H1 (cell line): ENCODE results near the gene NFIX. TPM values are rescaled to one million over a fixed set of nuclear protein-coding genes. Genes with fewer than 3 reads are reported as not detected.

Source experiments
- CTCF ChIA-PET: fragments of 300-600 bp; sonication (Branson Sonifier 250); formaldehyde crosslinking; loops from one replicate; lab custom pipeline; 2021; ENCODE audit not compliant: partially characterized antibody; lab: Charles Lee
- POLR2A ChIA-PET: fragments of 300-600 bp; sonication (Branson Sonifier 250); formaldehyde crosslinking; loops from one replicate; lab custom pipeline; 2021; ENCODE audit warnings: inconsistent platforms; ENCODE audit not compliant: partially characterized antibody; lab: Charles Lee
- DNase-seq, 2 experiments: peaks; one replicate each; pipeline versions ENCODE4 v3.0.0 to v3.0.0-alpha.2; 2010 to 2022; ENCODE audit warnings: low spot score in 2 of 2, low read depth in 1 of 2, mixed read lengths in 1 of 2
- FAIRE-seq: peaks from 2 replicates; lab custom pipeline; 2011; peaks lifted over from hg19 to GRCh38; lab: Jason Lieb, UNC
- H2AFZ ChIP-seq: 2 replicates; pipeline ENCODE4 v1.8.1; 2012; ENCODE audit warnings: low read length, inconsistent platforms
- H2AK5ac ChIP-seq: 2 replicates; pipeline ENCODE4 v1.6.1; 2013; ENCODE audit warnings: low read depth, low read length
- H2BK120ac ChIP-seq: replicated peaks from 2 replicates; pipeline ENCODE3; 2013; ENCODE audit warnings: low read depth, low read length, inconsistent platforms
- H2BK12ac ChIP-seq: 2 replicates; pipeline ENCODE4 v1.6.1; 2013; ENCODE audit warnings: low read depth, low read length
- H2BK15ac ChIP-seq: 2 replicates; pipeline ENCODE4 v1.6.1; 2013; ENCODE audit warnings: low read length
- H2BK20ac ChIP-seq: 2 replicates; pipeline ENCODE4 v1.6.1; 2013; ENCODE audit warnings: low read length
- H2BK5ac ChIP-seq: 2 replicates; pipeline ENCODE4 v1.6.1; 2013; ENCODE audit warnings: low read depth, low read length
- H3K14ac ChIP-seq: 2 replicates; pipeline ENCODE4 v1.6.1; 2013; ENCODE audit warnings: inconsistent platforms; ENCODE audit not compliant: insufficient read length
- H3K18ac ChIP-seq: 2 replicates; pipeline ENCODE4 v1.6.1; 2013; ENCODE audit warnings: low read length; ENCODE audit errors: extremely low read depth
- H3K23ac ChIP-seq: 2 replicates; pipeline ENCODE4 v1.6.1; 2013; ENCODE audit warnings: inconsistent platforms; ENCODE audit not compliant: insufficient read length
- H3K23me2 ChIP-seq: 2 replicates; pipeline ENCODE4 v1.6.1; 2013; ENCODE audit warnings: low read depth, low read length
- H3K27ac ChIP-seq: 2 replicates; pipeline ENCODE4 v1.6.1; 2011; ENCODE audit warnings: low read depth, low read length, inconsistent platforms
- H3K27me3 ChIP-seq, 4 experiments: replicated peaks in 1 of 4; 1 replicate in 1 of 4; 2 replicates in 3 of 4; pipeline versions ENCODE4 v1.6.1 to v1.8.1; 2011 to 2013; ENCODE audit warnings: low read length in 3 of 4, mild to moderate bottlenecking in 3 of 4, inconsistent platforms in 2 of 4, mixed read lengths in 2 of 4, moderate library complexity in 1 of 4; ENCODE audit not compliant: control insufficient read depth in 3 of 4, insufficient read depth in 3 of 4; ENCODE audit errors: extremely low read depth in 1 of 4
- H3K36me3 ChIP-seq, 4 experiments: 2 replicates each; pipeline versions ENCODE4 v1.6.1 to v1.8.1; 2011 to 2013; ENCODE audit warnings: mild to moderate bottlenecking in 4 of 4, low read length in 3 of 4, moderate library complexity in 2 of 4, control low read depth in 1 of 4, inconsistent platforms in 1 of 4; ENCODE audit not compliant: insufficient read depth in 4 of 4, control insufficient read depth in 2 of 4
- H3K4ac ChIP-seq: replicated peaks from 2 replicates; pipeline ENCODE3; 2013; ENCODE audit warnings: low read length, low read depth, mixed read lengths, inconsistent platforms; ENCODE audit not compliant: insufficient read length
- H3K4me1 ChIP-seq, 4 experiments: replicated peaks in 1 of 4; 1 replicate in 1 of 4; 2 replicates in 3 of 4; pipeline versions ENCODE4 v1.6.1 to v1.8.1; 2011 to 2013; ENCODE audit warnings: low read length in 3 of 4, inconsistent platforms in 2 of 4, mixed read lengths in 1 of 4; ENCODE audit not compliant: insufficient read depth in 4 of 4, control insufficient read depth in 3 of 4
- H3K4me2 ChIP-seq, 2 experiments: 2 replicates each; pipeline versions ENCODE4 v1.6.1 to v1.8.1; 2011 to 2013; ENCODE audit warnings: low read depth in 2 of 2, low read length in 2 of 2, control low read depth in 1 of 2, inconsistent platforms in 1 of 2, mild to moderate bottlenecking in 1 of 2; ENCODE audit not compliant: insufficient read depth in 1 of 2
- H3K4me3 ChIP-seq, 4 experiments: fragments of 200-600, 300-600 bp in 1 of 4; sonication (generic), shearing (Covaris generic), sonication (Bioruptor Twin) in 1 of 4; 2 replicates each; pipeline versions ENCODE4 v1.5.1 to v1.8.1; 2011 to 2016; ENCODE audit warnings: low read length in 4 of 4, low read depth in 3 of 4, control low read depth in 2 of 4, inconsistent platforms in 2 of 4, mild to moderate bottlenecking in 2 of 4, mixed read lengths in 1 of 4, moderate library complexity in 1 of 4; ENCODE audit not compliant: insufficient read depth in 2 of 4; ENCODE audit errors: extremely low read depth in 1 of 4
- H3K56ac ChIP-seq: replicated peaks from 2 replicates; pipeline ENCODE3; 2013; ENCODE audit warnings: low read depth, mild to moderate bottlenecking, mixed read lengths, low read length, inconsistent platforms; ENCODE audit not compliant: insufficient read length
- H3K79me1 ChIP-seq: 2 replicates; pipeline ENCODE4 v1.6.1; 2013; ENCODE audit warnings: low read depth, low read length, control low read depth
- H3K79me2 ChIP-seq, 2 experiments: 2 replicates each; pipeline versions ENCODE4 v1.6.1 to v1.8.1; 2012 to 2013; ENCODE audit warnings: low read length in 2 of 2, mild to moderate bottlenecking in 2 of 2, inconsistent platforms in 1 of 2; ENCODE audit not compliant: insufficient read depth in 2 of 2, control insufficient read depth in 1 of 2
- H3K9ac ChIP-seq, 4 experiments: replicated peaks in 1 of 4; 1 replicate in 1 of 4; 2 replicates in 3 of 4; pipeline versions ENCODE4 v1.6.1 to v1.8.1; 2011 to 2013; ENCODE audit warnings: low read depth in 3 of 4, low read length in 3 of 4, control low read depth in 2 of 4, mild to moderate bottlenecking in 2 of 4, moderate library complexity in 2 of 4, inconsistent platforms in 1 of 4; ENCODE audit errors: extremely low read depth in 1 of 4
- H3K9me3 ChIP-seq, 2 experiments: 2 replicates each; pipeline versions ENCODE4 v1.6.1 to v1.8.1; 2012 to 2013; ENCODE audit warnings: mild to moderate bottlenecking in 2 of 2, moderate library complexity in 2 of 2, control low read depth in 1 of 2, inconsistent platforms in 1 of 2, low read depth in 1 of 2, low read length in 1 of 2, mixed read lengths in 1 of 2; ENCODE audit not compliant: insufficient read depth in 2 of 2
- H4K20me1 ChIP-seq, 2 experiments: replicated peaks in 1 of 2; 2 replicates each; pipeline versions ENCODE3 to v1.8.1; 2011 to 2013; ENCODE audit warnings: inconsistent platforms in 2 of 2, low read length in 2 of 2, mild to moderate bottlenecking in 1 of 2; ENCODE audit not compliant: insufficient read depth in 2 of 2, control insufficient read depth in 1 of 2
- H4K5ac ChIP-seq: 2 replicates; pipeline ENCODE4 v1.6.1; 2013; ENCODE audit warnings: low read length, low read depth, mixed read lengths, inconsistent platforms; ENCODE audit not compliant: insufficient read length
- H4K8ac ChIP-seq: 2 replicates; pipeline ENCODE4 v1.8.0; 2013; ENCODE audit warnings: mild to moderate bottlenecking, moderate library complexity, low read length, inconsistent platforms; ENCODE audit not compliant: insufficient read depth; ENCODE audit errors: extremely low read depth
- H4K91ac ChIP-seq: replicated peaks from 2 replicates; pipeline ENCODE3; 2013; ENCODE audit warnings: low read length, mixed read lengths, inconsistent platforms; ENCODE audit not compliant: insufficient read length
- ASH2L ChIP-seq: fragments of 200-600, 300-600 bp; sonication (generic); IDR thresholded peaks from one replicate; pipeline ENCODE4 v1.7.1; 2017; ENCODE audit warnings: low read length
- BRCA1 ChIP-seq: IDR thresholded peaks from 2 replicates; pipeline ENCODE4 v1.6.1; 2012; ENCODE audit warnings: low read depth, low read length, improper control_type of control experiment
- CHD2 ChIP-seq: IDR thresholded peaks from 2 replicates; pipeline ENCODE4 v1.6.1; 2012; ENCODE audit warnings: low read length, improper control_type of control experiment
- HDAC2 ChIP-seq, 2 experiments: fragments of 300-600 bp in 1 of 2; sonication (generic) in 1 of 2; IDR thresholded peaks; 2 replicates each; pipeline ENCODE4 v1.6.1; 2011 to 2012; ENCODE audit warnings: low read depth in 2 of 2, low read length in 2 of 2, mild to moderate bottlenecking in 2 of 2, moderate library complexity in 2 of 2, borderline replicate concordance in 1 of 2, inconsistent platforms in 1 of 2
- JUND ChIP-seq: IDR thresholded peaks from 2 replicates; pipeline ENCODE4 v1.6.1; 2011; ENCODE audit warnings: mild to moderate bottlenecking, improper control_type of control experiment, low read length
- KDM4A ChIP-seq: IDR thresholded peaks from one replicate; pipeline ENCODE4 v1.7.1; 2012; ENCODE audit warnings: low read depth, mild to moderate bottlenecking, moderate library complexity, low read length, inconsistent platforms; ENCODE audit not compliant: severe bottlenecking
- POLR2A ChIP-seq, 2 experiments: IDR thresholded peaks; 1 replicate in 1 of 2; 2 replicates in 1 of 2; pipeline ENCODE4 v1.6.1; 2011; ENCODE audit warnings: low read depth in 2 of 2, low read length in 2 of 2, mild to moderate bottlenecking in 2 of 2; ENCODE audit errors: control extremely low read depth in 1 of 2
- SIN3A ChIP-seq, 2 experiments: IDR thresholded peaks in 1 of 2; conservative IDR thresholded peaks in 1 of 2; 2 replicates each; pipeline ENCODE4 v1.6.1; 2011 to 2012; ENCODE audit warnings: low read length in 2 of 2, improper control_type of control experiment in 1 of 2, low read depth in 1 of 2, mild to moderate bottlenecking in 1 of 2
- SP4 ChIP-seq: IDR thresholded peaks from 2 replicates; pipeline ENCODE4 v1.6.1; 2012; ENCODE audit warnings: low read length, inconsistent platforms
- WGBS, 2 experiments: shearing (Covaris generic) in 1 of 2; methylation state at CpG; one replicate each; pipeline versions ENCODE4 v1.1.6 to v1.1.7; 2013 to 2015; ENCODE audit warnings: low lambda C conversion rate in 2 of 2, mixed read lengths in 2 of 2, inconsistent platforms in 1 of 2, low coverage in 1 of 2, missing lambda C conversion rate in 1 of 2; ENCODE audit not compliant: insufficient replicate concordance in 2 of 2, insufficient coverage in 1 of 2, insufficient read length in 1 of 2; ENCODE audit errors: extremely low coverage in 1 of 2, missing lambda C conversion rate in 1 of 2; 5-methylcytosine and 5-hydroxymethylcytosine counted together
- polyA plus RNA-seq, 7 experiments: library from polyadenylated mRNA; depleted of rRNA in 3 of 7; stranded (reverse) in 5 of 7; unstranded in 2 of 7; fragments of >200 nt in 5 of 7; fragments of 200-250 nt in 2 of 7; gene quantifications; 1 replicate in 5 of 7; 2 replicates in 1 of 7; 4 replicates in 1 of 7; pipeline versions ENCODE4 v1.2.1 to v1.2.3, GENCODE V29; 2011 to 2013; ENCODE audit warnings: missing spikeins in 2 of 7, mixed read lengths in 2 of 7
- total RNA-seq: library from RNA; stranded (reverse); fragmentation: NEBNext Ultra II Directional; extraction: Animal tissue kit (Norgen Biotek cat#: 25700); gene quantifications from 2 replicates; pipeline ENCODE4 v1.2.1, GENCODE V29; 2021
- TF ChIP-seq, protein P1 (sequence below): IDR thresholded peaks from 2 replicates; pipeline ENCODE4 v1.6.1; 2011; ENCODE audit warnings: low read depth, mild to moderate bottlenecking, low read length; ENCODE audit not compliant: insufficient read depth

Gene NFIX
- total and polyA plus RNA-seq, 2 of the 8 experiments (the other 6 are each of a cell fraction or from before 2014, with no cell fraction given): 0.03 to 0.20 TPM

DNA sequence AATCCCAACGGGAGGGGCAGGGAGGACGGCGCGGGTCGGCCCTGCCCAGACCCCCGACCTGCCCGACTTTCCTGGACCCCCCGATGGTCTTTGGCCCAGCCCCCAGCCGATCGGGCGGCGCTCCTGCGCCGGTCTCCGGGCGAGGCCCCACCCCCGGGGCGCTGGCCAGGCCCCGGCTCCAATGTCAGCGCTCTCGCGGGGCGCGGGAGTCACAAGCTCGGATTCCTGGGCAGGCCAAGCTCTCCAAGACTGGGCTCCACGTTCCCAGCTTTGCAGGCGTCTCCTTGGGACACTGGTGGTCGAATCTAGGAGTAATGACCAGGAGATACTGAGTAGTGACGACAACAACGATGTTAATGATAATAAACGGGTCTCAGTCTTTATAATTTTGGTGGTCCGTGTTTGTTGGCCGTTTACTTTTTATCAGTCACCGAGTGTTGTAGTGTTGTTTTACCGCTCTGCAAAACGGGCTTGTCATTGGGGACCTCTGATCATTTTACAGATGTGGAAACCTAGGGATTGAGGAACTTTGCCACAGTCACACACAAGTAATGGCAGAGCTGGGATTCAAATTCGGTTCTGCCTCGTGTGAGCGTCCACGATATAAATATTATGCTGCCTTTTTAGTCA is 49.1 kb upstream of the NFIX start:
- H3K27ac ChIP-seq: peak overlapping the region; percentile 96
- no peaks in the 10 kb centered on the region for H3K23me2 ChIP-seq
- H3K4me2 ChIP-seq: peak overlapping the region; percentile 79 to 80
- H2BK15ac ChIP-seq: no peak overlapping the region; the same call in 1 of the 2 replicates
- CTCF ChIA-PET: interaction anchor here (0.6 to 2.2 kb wide), 4 partner anchors 19 to 148 kb away, joined by 3 to 5 read pairs (median 4); no protein-coding TSS in a partner anchor
- peak overlapping the region; percentile 69 for H4K5ac ChIP-seq
- peak; percentile 68 to 89 for DNase-seq
- no peak overlapping the region for H3K14ac ChIP-seq
- H4K8ac ChIP-seq: peak overlapping the region; percentile 100; the same call in 1 of the 2 replicates
- peaks cover 2% of the 10 kb centered on the region; the same call in 1 of the 2 replicates for H3K79me1 ChIP-seq
- no peak overlapping the region for H4K91ac ChIP-seq
- H2BK5ac ChIP-seq: peak overlapping the region; percentile 98
- H3K4me3 ChIP-seq: peak overlapping the region; percentile 77 to 93 (median 90)
- H4K20me1 ChIP-seq: peaks cover 5% of the 10 kb centered on the region in 2 experiments
- H3K4ac ChIP-seq: no peak overlapping the region
- H2AK5ac ChIP-seq: no peak overlapping the region; the same call in 1 of the 2 replicates
- no peak for TF ChIP-seq JUND
- peak; percentile 61; the same call in 1 of the 2 replicates for TF ChIP-seq SP4
- peak; percentile 79 for TF ChIP-seq BRCA1
- TF ChIP-seq, protein P1, sequence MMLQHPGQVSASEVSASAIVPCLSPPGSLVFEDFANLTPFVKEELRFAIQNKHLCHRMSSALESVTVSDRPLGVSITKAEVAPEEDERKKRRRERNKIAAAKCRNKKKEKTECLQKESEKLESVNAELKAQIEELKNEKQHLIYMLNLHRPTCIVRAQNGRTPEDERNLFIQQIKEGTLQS: no peak
- TF ChIP-seq POLR2A (IDR thresholded peaks at IDR 0.05; ENCODE audit: control extremely low read depth in 1 of 2, low read depth in 2 of 2, low read length in 2 of 2): peak; percentile 11 to 84
- peak; percentile 93 for TF ChIP-seq CHD2
- TF ChIP-seq KDM4A: peak; percentile 50
- peak in 1 of 2 experiments; percentile 40; a peak in 1 of 4 replicates for TF ChIP-seq HDAC2 (IDR thresholded peaks at IDR 0.05; ENCODE audit: borderline replicate concordance in 1 of 2, low read depth in 2 of 2, low read length in 2 of 2)
- TF ChIP-seq ASH2L: peak; percentile 6
- peak in 1 of 2 experiments; percentile 48; a peak in 1 of 4 replicates for TF ChIP-seq SIN3A (conservative IDR thresholded peaks at IDR 0.05 in 1 of 2, IDR thresholded peaks at IDR 0.05 in 1 of 2; ENCODE audit: low read depth in 1 of 2, low read length in 2 of 2)
- TF ChIP-seq, all 59 proteins: peak for 8
- H3K27me3 ChIP-seq: no peaks in the 10 kb centered on the region
- H3K56ac ChIP-seq: peak overlapping the region; percentile 33
- peak overlapping the region; percentile 80 to 94 (median 88) for H3K9ac ChIP-seq
- no peak overlapping the region for H2BK12ac ChIP-seq
- peaks cover 0 to 3% (median under 1%) of the 10 kb centered on the region in 4 experiments; a peak in 1 of 7 replicates for H3K4me1 ChIP-seq
- H3K18ac ChIP-seq: no peak overlapping the region; the same call in 1 of the 2 replicates
- POLR2A ChIA-PET: interaction anchor here (0.6 to 4.0 kb wide), 20 partner anchors 8 to 210 kb away, joined by 3 to 43 read pairs (median 5); partner anchors contain the start of genes CALR, DNASE2, FARSA and GADD45GIP1
- H3K79me2 ChIP-seq: peaks cover 0 to 19% of the 10 kb centered on the region in 2 experiments; a peak in 2 of 4 replicates
- no peak overlapping the region for H2AFZ ChIP-seq
- H2BK20ac ChIP-seq: no peak overlapping the region
- no peak overlapping the region for H2BK120ac ChIP-seq
- H3K36me3 ChIP-seq: peaks cover 25 to 66% (median 47%) of the 10 kb centered on the region in 4 experiments
- no peak overlapping the region for H3K23ac ChIP-seq
- FAIRE-seq: no peak
- no peaks in the 10 kb centered on the region for H3K9me3 ChIP-seq
- WGBS, 2 experiments: 4% methylated on average over 32 of the region's 40 CpGs; no CpG with 5 or more reads in 1 of the 2 experiments
